ENCODE measurements around the gene CLDND2.

CLDND2 gene

DNA sequence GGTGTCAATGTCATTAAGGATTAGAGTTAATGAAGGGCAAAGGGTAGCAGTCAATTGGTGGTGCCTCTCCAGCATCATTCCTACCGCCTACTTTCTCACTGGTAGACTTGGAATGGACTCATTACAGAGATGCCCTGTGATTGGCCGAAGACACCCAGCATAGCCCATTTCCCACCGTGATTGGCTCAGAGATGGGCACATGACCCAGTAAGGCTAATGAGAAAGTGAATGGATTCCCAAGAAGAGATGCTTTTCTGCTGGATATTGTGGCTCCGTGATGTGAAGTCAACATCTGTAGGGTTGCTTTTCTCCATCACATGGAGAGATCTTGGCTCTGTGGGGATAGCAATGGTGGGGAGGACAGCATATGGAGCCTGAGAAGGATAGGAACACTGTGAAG is 38.4 kb downstream of the CLDND2 start:
- DNase-seq (ENCODE audit: low read depth), result no peak

DNA sequence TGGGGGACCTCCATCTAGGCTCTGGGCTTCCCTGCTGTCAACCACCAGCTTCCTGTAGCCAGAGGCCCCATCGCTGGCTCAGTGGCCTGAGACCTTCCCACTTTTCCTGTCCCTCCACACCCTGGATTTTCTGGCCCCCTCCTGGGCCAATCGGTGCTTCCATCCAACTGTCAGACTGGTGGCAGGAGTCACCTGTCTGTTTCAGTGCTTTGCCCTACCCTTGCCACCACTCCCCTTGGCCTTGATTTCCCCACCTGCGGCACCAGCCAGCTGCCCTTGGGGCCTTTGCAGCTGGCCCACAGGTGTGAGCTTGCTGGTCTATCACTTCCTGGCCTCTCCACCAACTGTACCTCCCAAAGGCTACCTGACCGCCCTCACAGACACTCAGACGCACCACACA is 39.4 kb downstream of the CLDND2 start:
- no peak for DNase-seq (ENCODE audit: low read depth)

DNA sequence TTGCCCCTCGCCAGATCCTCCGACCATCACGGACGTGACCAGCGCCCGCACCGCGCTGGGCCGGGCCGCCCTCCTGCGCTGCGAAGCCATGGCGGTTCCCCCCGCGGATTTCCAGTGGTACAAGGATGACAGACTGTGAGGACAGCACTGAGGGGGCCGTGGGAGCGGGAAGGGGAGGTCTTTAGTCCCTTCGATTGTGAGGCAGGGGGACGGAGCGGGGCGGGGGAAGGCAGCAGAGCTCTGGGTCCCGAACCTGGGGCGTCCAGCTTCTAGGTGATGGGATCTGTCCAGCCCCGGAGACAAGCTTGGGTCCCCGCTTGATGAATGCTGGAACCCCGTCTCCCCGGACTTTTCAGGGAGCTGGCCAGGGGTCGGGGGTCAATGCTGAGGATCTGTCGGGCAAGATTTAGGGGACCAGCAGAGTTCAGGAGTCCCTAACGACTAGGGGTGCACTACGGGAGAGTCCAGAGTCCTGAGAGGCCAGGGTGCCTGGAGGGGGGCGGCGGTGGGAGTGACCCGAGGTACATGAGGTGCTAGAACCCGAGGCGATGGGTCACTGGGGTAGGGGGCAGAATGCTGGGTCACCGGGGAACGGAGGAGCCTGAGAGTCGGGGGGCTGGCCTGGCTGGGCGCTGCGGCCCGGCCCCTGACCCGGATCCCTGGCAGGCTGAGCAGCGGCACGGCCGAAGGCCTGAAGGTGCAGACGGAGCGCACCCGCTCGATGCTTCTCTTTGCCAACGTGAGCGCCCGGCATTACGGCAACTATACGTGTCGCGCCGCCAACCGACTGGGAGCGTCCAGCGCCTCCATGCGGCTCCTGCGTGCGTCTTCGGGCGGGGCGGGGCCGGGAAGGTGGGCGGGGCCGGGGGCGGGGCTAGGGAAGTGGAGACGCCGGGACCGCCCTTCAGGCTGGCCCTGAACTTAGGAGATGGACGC is 41.5 kb downstream of the CLDND2 start:
- DNase-seq (ENCODE audit: low read depth), result peak; percentile 30

DNA sequence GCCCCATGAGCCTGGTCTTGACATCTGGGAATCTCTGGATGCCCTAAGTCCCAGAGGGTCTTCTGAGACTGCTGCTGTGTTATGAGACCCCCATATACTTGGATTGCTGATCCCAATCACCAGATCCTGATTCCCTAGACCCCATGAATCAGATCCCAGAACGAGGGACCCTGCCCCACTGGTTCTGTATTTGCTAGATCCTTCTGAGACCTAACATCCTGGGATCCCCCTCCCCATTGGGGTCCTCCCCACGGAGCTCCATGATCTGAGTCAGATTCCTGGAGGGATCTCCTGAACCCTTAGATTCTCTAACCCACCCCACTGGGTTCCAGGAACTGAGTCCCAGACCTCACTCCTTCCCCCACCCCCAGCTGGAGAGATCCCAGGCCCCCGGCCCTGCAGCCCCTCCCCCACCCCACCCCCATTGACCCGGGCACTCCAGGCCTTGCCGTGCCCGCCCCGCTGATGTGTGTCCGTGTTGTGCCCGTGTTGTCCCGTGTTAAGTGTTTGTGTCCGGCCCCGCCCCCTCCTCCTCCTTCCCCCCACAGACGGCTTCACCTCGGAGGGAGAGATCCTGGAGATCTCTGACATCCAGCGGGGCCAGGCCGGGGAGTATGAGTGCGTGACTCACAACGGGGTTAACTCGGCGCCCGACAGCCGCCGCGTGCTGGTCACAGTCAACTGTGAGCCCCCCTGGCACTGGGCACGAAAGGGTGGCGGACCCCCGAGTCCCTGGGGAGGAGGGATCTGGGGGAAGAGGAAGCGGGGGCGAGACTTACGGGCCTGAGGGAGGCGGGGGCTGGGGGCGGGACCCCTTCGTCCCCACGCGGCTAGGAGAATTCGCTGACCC is 42.4 kb downstream of the CLDND2 start:
- DNase-seq (ENCODE audit: low read depth), result no peak

DNA sequence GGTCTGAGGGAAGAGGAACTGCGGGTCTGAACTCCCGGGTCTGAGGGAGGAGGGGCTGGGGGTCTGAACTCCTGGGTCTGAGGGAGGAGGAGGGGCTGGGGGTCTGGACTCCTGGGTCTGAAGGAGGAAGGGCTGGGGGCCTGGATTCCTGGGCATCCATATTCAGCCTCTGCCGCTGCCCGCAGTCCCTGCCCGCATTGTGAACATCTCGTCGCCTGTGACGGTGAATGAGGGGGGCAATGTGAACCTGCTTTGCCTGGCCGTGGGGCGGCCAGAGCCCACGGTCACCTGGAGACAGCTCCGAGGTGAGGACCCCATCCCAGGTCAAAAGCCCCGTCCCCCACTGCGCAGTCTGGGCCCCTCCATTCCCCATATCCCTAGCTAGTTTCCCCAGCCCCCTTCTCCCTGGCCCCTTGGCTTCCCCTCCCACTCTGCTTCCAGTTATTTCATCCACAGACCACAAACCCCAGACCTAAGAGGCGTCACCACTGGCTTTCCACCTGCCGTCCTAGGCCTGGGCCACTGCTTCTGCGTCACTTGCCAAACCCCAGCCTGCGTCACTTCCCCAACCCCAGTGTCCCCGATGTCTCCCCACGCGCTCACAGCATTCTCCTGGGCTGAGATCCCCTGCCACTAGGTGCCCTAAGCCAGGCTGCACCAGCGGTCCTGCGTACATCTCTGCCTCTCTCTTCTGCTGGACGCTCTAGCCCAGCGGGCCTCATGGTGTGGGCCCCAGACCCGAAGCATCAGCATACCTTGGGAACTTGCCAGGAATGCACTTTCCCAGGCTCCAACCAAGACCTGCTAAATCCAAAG is 43.4 kb downstream of the CLDND2 start:
- no peak for DNase-seq (ENCODE audit: low read depth)

DNA sequence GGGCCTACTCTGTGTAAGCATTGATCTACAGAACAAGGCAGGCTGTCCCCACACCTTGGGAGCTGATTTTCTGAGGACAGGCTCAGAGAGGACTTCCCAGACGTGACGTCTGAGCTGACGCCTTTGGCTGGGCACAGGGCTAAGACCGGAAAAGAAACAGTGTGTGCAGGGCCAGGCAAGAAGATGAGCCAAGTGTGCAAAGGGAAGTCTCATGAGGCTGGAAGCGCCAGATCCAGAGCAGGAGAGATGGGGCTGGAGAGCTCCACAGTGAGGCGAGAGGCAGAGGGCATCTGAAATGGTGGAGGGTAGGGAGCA is 44.7 kb downstream of the CLDND2 start:
- DNase-seq (ENCODE audit: low read depth), result no peak

DNA sequence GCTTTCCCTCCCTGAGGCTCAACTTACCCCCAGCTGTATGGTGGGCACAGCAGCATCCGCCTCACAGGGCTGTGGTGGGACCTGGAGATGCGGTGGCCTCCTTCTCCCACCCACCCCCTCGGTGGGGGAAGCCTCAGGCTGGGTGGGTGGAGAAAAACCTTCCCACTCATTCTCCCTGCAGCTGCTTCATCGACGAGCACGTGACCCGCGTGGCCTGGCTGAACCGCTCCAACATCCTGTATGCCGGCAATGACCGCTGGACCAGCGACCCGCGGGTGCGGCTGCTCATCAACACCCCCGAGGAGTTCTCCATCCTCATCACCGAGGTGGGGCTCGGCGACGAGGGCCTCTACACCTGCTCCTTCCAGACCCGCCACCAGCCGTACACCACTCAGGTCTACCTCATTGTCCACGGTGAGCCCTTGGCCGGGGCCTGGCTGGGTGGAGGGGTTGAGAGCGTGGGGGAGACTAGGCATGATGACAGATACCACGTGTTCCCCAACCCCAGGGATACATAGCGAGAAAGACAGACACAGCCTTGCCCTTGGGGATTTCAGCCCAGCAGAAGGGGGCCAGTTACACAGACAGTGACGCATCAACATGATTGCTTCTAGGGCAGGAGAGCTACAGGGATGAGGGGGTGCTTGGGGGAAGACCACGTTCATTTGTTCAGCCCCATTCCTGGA is 45.2 kb downstream of the CLDND2 start:
- DNase-seq (ENCODE audit: low read depth), result no peak

DNA sequence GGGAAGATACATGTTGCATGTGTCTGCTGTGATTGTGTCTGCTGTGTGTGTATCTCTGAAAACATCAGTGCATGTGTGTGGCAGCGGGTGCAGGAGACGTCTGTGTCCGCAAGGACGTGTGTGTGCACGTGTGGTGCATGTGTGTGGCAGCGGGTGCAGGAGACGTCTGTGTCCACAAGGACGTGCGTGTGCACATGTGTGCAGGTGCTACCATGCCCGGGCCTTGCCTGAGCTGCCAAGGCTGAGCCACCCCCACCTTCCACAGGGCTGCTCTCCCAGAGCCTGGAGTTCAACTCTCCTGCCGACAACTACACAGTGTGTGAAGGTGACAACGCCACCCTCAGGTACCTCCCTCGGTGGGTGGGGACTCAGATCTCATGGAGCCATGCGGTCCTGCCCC is 47.0 kb downstream of the CLDND2 start:
- DNase-seq (ENCODE audit: low read depth), result no peak

DNA sequence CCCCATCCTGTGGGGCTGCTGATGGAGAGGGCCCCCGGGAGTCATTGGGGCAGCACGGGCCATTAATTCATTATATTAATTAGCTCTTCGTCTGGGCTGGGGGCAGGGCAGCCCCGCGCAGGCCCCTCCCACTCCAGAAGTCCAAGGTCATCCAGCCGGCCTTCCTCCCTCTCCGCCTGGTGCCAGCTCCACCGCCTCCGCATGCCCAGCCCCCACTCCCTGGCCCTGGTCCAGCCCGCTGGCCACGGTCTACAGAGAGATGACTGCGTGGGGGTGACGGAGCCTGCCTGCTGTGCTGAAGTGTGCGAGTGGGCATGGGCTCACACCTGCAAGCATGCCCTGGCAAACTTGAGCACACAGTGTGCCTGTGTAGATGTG is 48.5 kb downstream of the CLDND2 start:
- no peak for DNase-seq (ENCODE audit: low read depth)

DNA sequence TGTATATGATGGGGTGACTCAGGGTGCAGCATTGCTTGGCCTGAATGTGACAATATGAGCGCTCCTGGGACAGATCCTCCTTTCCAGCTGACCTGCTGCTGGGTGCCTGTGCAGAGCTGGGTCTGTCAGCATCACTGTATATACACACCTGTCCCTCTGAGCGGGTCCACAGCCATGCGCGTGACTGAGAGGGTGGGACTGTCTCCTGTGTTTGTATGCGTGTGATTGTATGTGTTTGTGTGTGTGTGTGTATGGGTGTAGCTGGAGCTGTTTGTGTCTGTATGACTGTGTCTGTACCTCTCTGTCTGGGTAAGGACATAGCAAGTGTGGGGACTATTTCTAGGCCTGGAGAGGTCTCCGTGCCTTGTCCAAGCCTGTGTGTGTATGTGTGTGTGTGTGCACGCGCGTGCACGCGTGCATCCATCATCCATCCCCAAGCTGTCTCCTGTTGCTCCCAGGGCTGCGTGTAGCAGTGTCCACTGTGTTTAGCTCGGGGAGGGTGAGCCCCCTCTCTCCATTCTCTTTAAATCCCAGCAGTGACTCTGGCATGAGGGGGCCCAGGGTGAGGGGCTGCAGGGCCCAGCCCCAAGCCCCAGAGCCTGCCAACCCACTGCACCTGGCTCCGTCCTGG is 49.0 kb downstream of the CLDND2 start:
- DNase-seq (ENCODE audit: low read depth), result no peak

DNA sequence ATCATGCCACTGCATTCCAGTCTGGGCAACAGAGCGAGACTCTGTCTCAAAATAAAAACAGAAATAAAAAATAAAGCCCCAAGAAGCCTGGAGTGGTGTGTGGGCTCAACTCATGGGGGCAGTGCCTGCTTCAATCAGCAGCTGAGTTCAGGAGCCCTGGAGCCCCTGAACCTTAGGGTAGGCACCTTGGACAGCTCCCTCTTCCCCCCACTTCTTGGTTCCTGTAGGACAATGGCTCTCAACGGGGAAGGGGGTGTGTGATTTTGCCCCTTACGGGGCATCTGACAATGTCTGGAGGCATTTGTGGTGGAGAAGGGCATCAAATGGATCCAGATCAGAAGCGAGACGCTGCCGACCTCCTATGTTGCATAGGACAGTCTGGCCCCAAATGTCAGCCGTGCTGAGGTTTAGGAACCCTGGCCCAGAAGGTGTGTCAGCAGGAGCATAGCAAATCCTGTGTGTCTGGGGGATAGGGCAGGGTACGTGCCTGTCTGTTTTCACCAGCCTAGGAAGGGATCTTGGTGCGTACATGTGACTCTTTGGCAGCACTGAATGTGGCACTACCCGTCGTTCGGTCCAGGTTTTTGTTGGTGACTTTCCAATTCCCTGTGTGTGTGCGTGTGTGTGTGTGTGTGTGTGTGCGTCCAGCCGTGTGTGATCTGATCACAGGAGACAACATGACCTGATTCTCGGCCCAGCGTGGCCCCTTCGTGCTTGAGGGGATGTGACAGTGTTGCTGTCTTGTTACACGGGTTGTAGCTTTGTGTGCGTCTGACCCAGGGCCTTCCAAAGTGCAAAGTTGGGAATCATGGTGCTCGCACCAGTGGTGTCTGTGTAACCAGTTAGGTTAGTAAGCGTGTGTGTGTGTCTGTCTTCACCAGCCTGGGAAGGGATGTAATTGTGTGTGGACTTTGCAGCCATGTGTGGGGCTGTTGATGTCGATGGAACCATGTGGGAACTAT is 49.8 kb downstream of the CLDND2 start:
- DNase-seq (ENCODE audit: low read depth), result no peak

DNA sequence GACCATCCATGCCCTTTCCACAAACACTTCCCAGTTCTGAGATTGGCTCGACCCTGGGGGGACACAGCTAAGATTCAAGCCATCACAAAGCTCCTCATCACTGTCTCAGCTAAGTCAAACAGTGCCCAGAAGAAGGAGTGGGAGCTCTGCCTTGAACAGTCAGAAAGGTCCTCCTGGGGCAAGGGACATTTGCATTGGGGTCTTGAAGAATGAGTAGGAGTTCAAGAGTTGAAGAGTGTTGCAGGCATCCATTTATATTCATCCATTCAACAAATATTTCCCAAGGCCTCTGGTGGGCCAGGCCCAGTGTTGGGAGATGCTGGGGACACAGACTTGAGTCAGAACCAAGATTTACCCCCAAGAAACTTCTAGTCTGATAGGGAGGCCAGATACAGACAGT is 50.8 kb downstream of the CLDND2 start:
- no peak for DNase-seq (ENCODE audit: low read depth)

DNA sequence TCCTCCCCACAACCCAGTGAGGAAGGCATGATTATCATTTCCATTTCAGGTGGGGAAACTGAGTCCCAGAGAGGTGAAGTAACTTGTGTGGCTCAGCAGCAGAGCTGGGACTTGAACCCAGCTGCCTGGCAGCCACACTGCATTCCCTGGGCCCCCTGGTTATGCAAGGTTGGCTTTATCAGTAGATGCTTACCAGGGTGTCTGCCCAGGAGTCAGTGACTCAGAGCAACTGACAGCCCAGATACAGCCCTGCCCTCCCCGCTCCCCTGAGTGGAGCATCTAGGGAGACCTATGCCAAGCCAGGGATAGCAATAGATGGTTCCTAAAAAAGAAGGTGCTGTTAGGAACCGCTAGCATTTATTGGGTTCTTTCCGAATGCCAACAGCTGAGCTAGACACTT is 51.4 kb downstream of the CLDND2 start:
- DNase-seq (ENCODE audit: low read depth), result no peak
